HG02642 (cell line): ENCODE results near the gene CKM.
"Not testable (repeated sequence)": the region's sequence is repeated elsewhere in the genome, so short reads cannot be mapped to it uniquely, and the experiment has no call there.

Experiments
- ATAC-seq: cut with Tn5 transposase; IDR thresholded peaks from one replicate; pipeline ENCODE4 v1.9.1; 2021; ENCODE audit warnings: mild to moderate bottlenecking; ENCODE audit not compliant: unreplicated experiment, poor library complexity

CKM gene

GRCh38 chr19:45322311-45322710 is 364 bp downstream of the CKM start:
- no peak for ATAC-seq

- no peak for ATAC-seq
These were observed 827 bp downstream of the CKM start for GRCh38 chr19:45321848-45322247.

- no peak for ATAC-seq
These were observed 1.5 kb downstream of the CKM start for GRCh38 chr19:45320997-45321775.

- ATAC-seq, result no peak
These were observed 7.4 kb downstream of the CKM start for GRCh38 chr19:45315304-45315703.

- ATAC-seq, result no peak
These were observed 7.9 kb downstream of the CKM start for GRCh38 chr19:45314708-45315245.

- ATAC-seq, result not testable (repeated sequence)
These were observed 10.4 kb downstream of the CKM start for GRCh38 chr19:45312285-45312684.

GRCh38 chr19:45311621-45312020 is 11.1 kb downstream of the CKM start:
- no peak for ATAC-seq

- not testable (repeated sequence) for ATAC-seq
These were observed 13.4 kb downstream of the CKM start for GRCh38 chr19:45309322-45309721.

GRCh38 chr19:45307361-45307760 is 15.3 kb downstream of the CKM start:
- no peak for ATAC-seq

- no peak for ATAC-seq
These were observed 16.1 kb downstream of the CKM start for GRCh38 chr19:45306518-45307027.

GRCh38 chr19:45306040-45306439 is 16.6 kb downstream of the CKM start:
- ATAC-seq, result no peak

- no peak for ATAC-seq
These were observed 17.3 kb downstream of the CKM start for GRCh38 chr19:45305421-45305820.

GRCh38 chr19:45305007-45305406 is 17.7 kb downstream of the CKM start:
- no peak for ATAC-seq

GRCh38 chr19:45304141-45304926 is 18.3 kb downstream of the CKM start:
- no peak for ATAC-seq

GRCh38 chr19:45303269-45304060 is 19.2 kb downstream of the CKM start:
- no peak for ATAC-seq

- ATAC-seq, result no peak
These were observed 20.3 kb downstream of the CKM start for GRCh38 chr19:45302416-45302815.

GRCh38 chr19:45299719-45300118 is 23.0 kb downstream of the CKM start:
- no peak for ATAC-seq

- no peak for ATAC-seq
These were observed 24.4 kb downstream of the CKM start for GRCh38 chr19:45298264-45298663.

- no peak for ATAC-seq
These were observed 25.0 kb downstream of the CKM start for GRCh38 chr19:45297674-45298073.

- ATAC-seq, result no peak
These were observed 26.3 kb downstream of the CKM start for GRCh38 chr19:45296355-45296754.
